Liver (tissue), 3 donors: ENCODE measurements around the gene PLCB1.

Source experiments
- CTCF ChIP-seq: fragments of 150-350 bp; IDR thresholded peaks from 2 replicates; pipeline ENCODE4 v1.5.1; 2017; ENCODE audit warnings: improper control_type of control experiment, low read depth, low read length; ENCODE audit not compliant: missing input control
- MAX ChIP-seq: IDR thresholded peaks from 2 replicates; pipeline ENCODE4 v1.6.1; 2016; ENCODE audit warnings: antibody characterized with exemption
- RAD21 ChIP-seq, 2 donors: IDR thresholded peaks; 2 replicates each; pipeline ENCODE4 v1.6.1; 2016; ENCODE audit warnings: antibody characterized with exemption in 2 of 2, mild to moderate bottlenecking in 2 of 2
- TAF1 ChIP-seq: conservative IDR thresholded peaks from 2 replicates; pipeline ENCODE4 v1.6.1; 2016; ENCODE audit warnings: antibody characterized with exemption, mild to moderate bottlenecking
- ZBTB33 ChIP-seq: IDR thresholded peaks from 2 replicates; pipeline ENCODE4 v1.6.1; 2016; ENCODE audit warnings: antibody characterized with exemption
- donor health status: healthy.
- donor health status: healthy.

GRCh38 chr20:8787090-8787489, 655.0 kb downstream of the PLCB1 start:
- TF ChIP-seq CTCF (no peak), TAF1 (no peak), RAD21 (IDR thresholded peaks at IDR 0.05) (no peak), MAX (no peak), ZBTB33 (no peak)
